ENCODE data around the gene INAVA. TPM values are rescaled to one million over a fixed set of nuclear protein-coding genes. Genes with fewer than 3 reads are reported as not detected.

INAVA gene
- total and polyA plus RNA-seq, 9 of the 15 experiments (the other 6 are each of a cell fraction or from before 2014, with no cell fraction given), result 0.09 TPM; not detected in 8

GRCh38 chr1:200925831-200926230, 31.1 kb downstream of the INAVA start:
- Histone ChIP-seq H3K27me3 (ENCODE audit: control insufficient read depth in 2 of 2, insufficient read depth in 2 of 2, low read length in 2 of 2) (peaks cover 27 to 65% of the 10 kb centered on the region in 2 experiments), H3K4me3 (no peak overlapping the region), H3K27ac (ENCODE audit: extremely low read depth, low read depth, low read length) (no peak overlapping the region), H4K20me1 (replicated peaks; ENCODE audit: control insufficient read depth, insufficient read depth, low read length) (0 out of 2 replicates have a peak, but pooled peaks cover 8% of the 10 kb centered on the region), H3K4me1 (replicated peaks in 1 of 2; ENCODE audit: control insufficient read depth in 2 of 2, insufficient read depth in 2 of 2, low read length in 2 of 2) (no peaks in the 10 kb centered on the region), H3K36me3 (ENCODE audit: control insufficient read depth, insufficient read depth, low read length) (no peaks in the 10 kb centered on the region), H3K9me3 (replicated peaks; ENCODE audit: control insufficient read depth, insufficient read depth, low read depth, low read length) (no peaks in the 10 kb centered on the region), H3K79me2 (ENCODE audit: control insufficient read depth, insufficient read depth, low read length) (no peaks in the 10 kb centered on the region), H3K9me1 (ENCODE audit: control insufficient read depth, insufficient read depth, low read length) (no peaks in the 10 kb centered on the region), H2AFZ (ENCODE audit: low read depth, low read length) (no peak overlapping the region), H3K9ac (ENCODE audit: insufficient read depth in 1 of 2, low read depth in 2 of 2, low read length in 2 of 2) (no peak overlapping the region), H3K4me2 (ENCODE audit: insufficient read depth, low read length) (no peak overlapping the region)
- FAIRE-seq (no peak), DNase-seq (ENCODE audit: extremely low read depth in 1 of 4, low spot score in 3 of 4) (no peak), ATAC-seq (no peak)
- WGBS (ENCODE audit: insufficient coverage, low coverage, missing lambda C conversion rate), result under 1% methylated on average over 3 of the region's 4 CpGs
- ChIA-PET CTCF (ENCODE audit: low intra/inter-chr PET ratio) (no interaction called here), POLR2A (no interaction called here)
- intact Hi-C loops (cut with micrococcal nuclease), result no loop called here
- in situ Hi-C loops (cut with MboI), result no loop called here
- TF ChIP-seq HDAC3 (IDR thresholded peaks at IDR 0.05; ENCODE audit: borderline replicate concordance, partially characterized antibody) (no peak), PTRF (tag; IDR thresholded peaks at IDR 0.05) (no peak), CGGBP1 (CRISPR knock-in tag; IDR thresholded peaks at IDR 0.05) (no peak), HNRNPK (IDR thresholded peaks at IDR 0.05; ENCODE audit: low read depth, low read length, poor library complexity, severe bottlenecking) (no peak), UBTF (IDR thresholded peaks at IDR 0.05; ENCODE audit: borderline replicate concordance in 1 of 2, low read depth in 2 of 2, low read length in 2 of 2) (no peak), CREM (IDR thresholded peaks at IDR 0.05; ENCODE audit: low read depth) (no peak), USF1 (CRISPR knock-in tag; IDR thresholded peaks at IDR 0.05) (no peak), CBFA2T3 (IDR thresholded peaks at IDR 0.05) (no peak), ZNF57 (CRISPR knock-in tag; IDR thresholded peaks at IDR 0.05) (no peak), XRCC4 (IDR thresholded peaks at IDR 0.05; ENCODE audit: extremely low read depth, insufficient read depth, insufficient read length) (no peak), PYGO2 (tag; IDR thresholded peaks at IDR 0.05) (no peak), HDAC1 (IDR thresholded peaks at IDR 0.05) (no peak), SIX5 (IDR thresholded peaks at IDR 0.05; ENCODE audit: borderline replicate concordance in 1 of 2, insufficient read depth in 1 of 2, low read depth in 1 of 2, low read length in 2 of 2) (no peak)
- BruUV-seq (replicated peaks), result no TSS peak
